GM23338 (cell line): ENCODE data around the gene ERBB4. TPM values are rescaled to one million over a fixed set of nuclear protein-coding genes. Genes with fewer than 3 reads are reported as not detected.

Source experiments
- ATAC-seq: fragments of 200-7000 bp; cut with Tn5 transposase; 3 replicates; pipeline ENCODE4 v1.9.1; 2020
- DNase-seq: peaks from one replicate; pipeline ENCODE4 v3.0.0-alpha.2; 2015; ENCODE audit warnings: low spot score
- H2AFZ ChIP-seq: fragments of 200-600 bp; sonication (generic); 2 replicates; pipeline ENCODE4 v1.8.0; 2016; ENCODE audit warnings: antibody characterized with exemption, mild to moderate bottlenecking, moderate library complexity
- H3F3A ChIP-seq: fragments of 200-600 bp; sonication (generic); replicated peaks from 2 replicates; pipeline ENCODE4 v1.8.0; 2017; ENCODE audit warnings: antibody characterized with exemption, mixed run types, low read depth
- H3K27ac ChIP-seq: fragments of 200-600 bp; sonication (generic); 2 replicates; pipeline ENCODE4 v1.6.1; 2016; ENCODE audit warnings: low read depth
- H3K27me3 ChIP-seq: fragments of 200-600 bp; sonication (generic); 2 replicates; pipeline ENCODE4 v1.8.0; 2016; ENCODE audit warnings: mild to moderate bottlenecking, mixed run types, moderate library complexity; ENCODE audit not compliant: insufficient read depth
- H3K36me3 ChIP-seq: fragments of 200-600 bp; sonication (generic); 2 replicates; pipeline ENCODE4 v1.8.0; 2016; ENCODE audit warnings: mild to moderate bottlenecking; ENCODE audit not compliant: insufficient read depth
- H3K4me1 ChIP-seq: fragments of 200-600 bp; sonication (generic); 2 replicates; pipeline ENCODE4 v1.8.0; 2016; ENCODE audit warnings: mild to moderate bottlenecking, moderate library complexity; ENCODE audit not compliant: insufficient read depth
- H3K4me2 ChIP-seq: fragments of 200-600 bp; sonication (generic); 2 replicates; pipeline ENCODE4 v1.7.1; 2017; ENCODE audit warnings: mixed run types
- H3K4me3 ChIP-seq: fragments of 200-600 bp; sonication (generic); 2 replicates; pipeline ENCODE4 v1.6.1; 2016; ENCODE audit warnings: mixed run types
- H3K79me2 ChIP-seq: fragments of 200-600 bp; sonication (generic); replicated peaks from 2 replicates; pipeline ENCODE4 v1.8.0; 2017; ENCODE audit warnings: mild to moderate bottlenecking; ENCODE audit not compliant: insufficient read depth
- H3K9me2 ChIP-seq: fragments of 200-600 bp; sonication (generic); 2 replicates; pipeline ENCODE4 v1.8.0; 2017; ENCODE audit not compliant: insufficient read depth
- H4K20me1 ChIP-seq: fragments of 200-600 bp; sonication (generic); replicated peaks from 2 replicates; pipeline ENCODE4 v1.8.0; 2017; ENCODE audit warnings: mild to moderate bottlenecking; ENCODE audit not compliant: insufficient read depth
- H3K27ac Mint-ChIP-seq: 2 replicates; pipeline ENCODE4 v1.8.0; 2020; ENCODE audit warnings: inconsistent platforms, mild to moderate bottlenecking, moderate library complexity, mixed read lengths
- H3K27me3 Mint-ChIP-seq: 3 replicates; pipeline ENCODE4 v1.8.0; 2022; ENCODE audit warnings: low read depth, mild to moderate bottlenecking, moderate library complexity, mixed read lengths, inconsistent platforms; ENCODE audit not compliant: insufficient read depth, poor library complexity
- H3K36me3 Mint-ChIP-seq: 3 replicates; pipeline ENCODE4 v1.8.0; 2021; ENCODE audit warnings: low read depth, mild to moderate bottlenecking, inconsistent platforms, moderate library complexity, mixed read lengths
- H3K4me1 Mint-ChIP-seq: 3 replicates; pipeline ENCODE4 v1.8.0; 2020; ENCODE audit warnings: mild to moderate bottlenecking, inconsistent platforms, mixed read lengths
- H3K4me3 Mint-ChIP-seq: 3 replicates; pipeline ENCODE4 v1.8.0; 2021; ENCODE audit warnings: moderate library complexity, mild to moderate bottlenecking, inconsistent platforms, mixed read lengths
- H3K9me3 Mint-ChIP-seq: 3 replicates; pipeline ENCODE4 v1.8.0; 2020; ENCODE audit warnings: moderate library complexity, mild to moderate bottlenecking, inconsistent platforms, mixed read lengths
- CREB1 ChIP-seq: fragments of 250-450 bp; sonication (Bioruptor Pico); IDR thresholded peaks from 2 replicates; pipeline ENCODE4 v1.5.0; 2020; ENCODE audit warnings: low read depth, mild to moderate bottlenecking, moderate library complexity
- EZH2phosphoT487 ChIP-seq: fragments of 200-600 bp; sonication (generic); IDR thresholded peaks from one replicate; pipeline ENCODE4 v1.8.1; 2018; ENCODE audit warnings: antibody characterized with exemption; ENCODE audit not compliant: unreplicated experiment
- STAT1 ChIP-seq: IDR thresholded peaks from one replicate; pipeline ENCODE4 v1.6.1; 2016; ENCODE audit warnings: antibody characterized with exemption; ENCODE audit not compliant: unreplicated experiment
- polyA plus RNA-seq: library from polyadenylated mRNA; unstranded; fragments of >200 nt; fragmentation: Nextera tagmentation; extraction: Ambion mirVana; gene quantifications from 2 replicates; pipeline ENCODE4 v1.2.1, GENCODE V29; 2016
- total RNA-seq: library from RNA; depleted of rRNA; stranded (reverse); fragments of >200 nt; shearing (Covaris generic); gene quantifications from 2 replicates; pipeline ENCODE4 v1.2.3, GENCODE V29; 2014
- TF ChIP-seq, protein P1 (sequence below), 2 experiments: fragments of 200-600 bp in 1 of 2; sonication (generic) in 1 of 2; conservative IDR thresholded peaks; 2 replicates each; pipeline versions ENCODE4 v1.5.1 to v1.6.1; 2016 to 2017; ENCODE audit warnings: antibody characterized with exemption in 2 of 2, low read depth in 2 of 2, mild to moderate bottlenecking in 2 of 2, moderate library complexity in 1 of 2
- TF ChIP-seq, protein P2 (sequence below): fragments of 250-450 bp; sonication (Bioruptor Pico); IDR thresholded peaks from 2 replicates; pipeline ENCODE4 v1.5.0; 2020; ENCODE audit warnings: mild to moderate bottlenecking, moderate library complexity
- TF ChIP-seq, protein P3 (sequence below): IDR thresholded peaks from one replicate; pipeline ENCODE4 v1.6.1; 2018; ENCODE audit warnings: antibody characterized with exemption; ENCODE audit not compliant: unreplicated experiment
- TF ChIP-seq, protein P4 (sequence below): IDR thresholded peaks from 2 replicates; pipeline ENCODE4 v1.6.1; 2016; ENCODE audit warnings: antibody characterized with exemption

The ERBB4 gene
- total and polyA plus RNA-seq, 2 experiments from 2014 or later = 0.73 to 1.1 TPM

DNA sequence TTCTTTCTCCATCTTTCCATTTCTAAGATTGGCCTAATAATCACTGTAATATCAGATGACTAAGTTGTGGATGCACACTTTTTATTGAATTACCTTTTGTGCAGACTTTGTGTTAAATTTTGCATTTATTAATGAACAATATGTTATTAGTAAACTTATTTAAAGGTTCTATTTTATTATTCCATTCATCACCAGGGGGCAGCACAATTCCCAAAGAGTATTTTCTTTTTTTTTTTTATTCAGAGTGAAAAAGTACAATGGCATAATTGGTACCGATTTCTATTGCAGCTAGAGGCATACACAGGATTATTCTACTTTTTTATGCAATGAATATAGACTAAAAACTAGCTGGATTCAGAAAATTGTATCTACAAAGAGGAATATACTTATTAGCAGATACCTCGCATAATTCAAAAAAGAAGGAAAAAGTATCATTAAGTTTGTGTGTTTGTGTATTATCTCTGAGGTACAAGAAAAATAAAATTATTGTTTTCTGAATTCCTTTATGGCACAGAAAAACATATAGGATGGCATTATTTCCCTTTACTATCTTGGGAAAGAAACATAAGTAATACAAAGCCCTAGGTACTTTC lies 390.6 kb downstream of the ERBB4 start:
- ATAC-seq (no peak), DNase-seq (peak; percentile 25)
- peaks cover 3% of the 10 kb centered on the region; the same call in 1 of the 3 replicates for H3K9me3 Mint-ChIP-seq
- no peaks in the 10 kb centered on the region for H3K4me1 ChIP-seq
- no peak overlapping the region for H2AFZ ChIP-seq
- H3K27me3 ChIP-seq = no peaks in the 10 kb centered on the region
- no peaks in the 10 kb centered on the region for H3K36me3 Mint-ChIP-seq
- H3K27ac ChIP-seq = no peak overlapping the region
- no peaks in the 10 kb centered on the region for H3K27me3 Mint-ChIP-seq
- H3K9me2 ChIP-seq = no peaks in the 10 kb centered on the region
- H3K27ac Mint-ChIP-seq = no peak overlapping the region
- TF ChIP-seq, protein P1, sequence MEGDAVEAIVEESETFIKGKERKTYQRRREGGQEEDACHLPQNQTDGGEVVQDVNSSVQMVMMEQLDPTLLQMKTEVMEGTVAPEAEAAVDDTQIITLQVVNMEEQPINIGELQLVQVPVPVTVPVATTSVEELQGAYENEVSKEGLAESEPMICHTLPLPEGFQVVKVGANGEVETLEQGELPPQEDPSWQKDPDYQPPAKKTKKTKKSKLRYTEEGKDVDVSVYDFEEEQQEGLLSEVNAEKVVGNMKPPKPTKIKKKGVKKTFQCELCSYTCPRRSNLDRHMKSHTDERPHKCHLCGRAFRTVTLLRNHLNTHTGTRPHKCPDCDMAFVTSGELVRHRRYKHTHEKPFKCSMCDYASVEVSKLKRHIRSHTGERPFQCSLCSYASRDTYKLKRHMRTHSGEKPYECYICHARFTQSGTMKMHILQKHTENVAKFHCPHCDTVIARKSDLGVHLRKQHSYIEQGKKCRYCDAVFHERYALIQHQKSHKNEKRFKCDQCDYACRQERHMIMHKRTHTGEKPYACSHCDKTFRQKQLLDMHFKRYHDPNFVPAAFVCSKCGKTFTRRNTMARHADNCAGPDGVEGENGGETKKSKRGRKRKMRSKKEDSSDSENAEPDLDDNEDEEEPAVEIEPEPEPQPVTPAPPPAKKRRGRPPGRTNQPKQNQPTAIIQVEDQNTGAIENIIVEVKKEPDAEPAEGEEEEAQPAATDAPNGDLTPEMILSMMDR (conservative IDR thresholded peaks at IDR 0.05; ENCODE audit: low read depth in 2 of 2) = peak in 1 of 2 experiments; percentile 68; a peak in 3 of 4 replicates
- TF ChIP-seq EZH2phosphoT487 (no peak), CREB1 (CRISPR knock-in tag) (no peak), STAT1 (no peak)
- TF ChIP-seq, protein P2, sequence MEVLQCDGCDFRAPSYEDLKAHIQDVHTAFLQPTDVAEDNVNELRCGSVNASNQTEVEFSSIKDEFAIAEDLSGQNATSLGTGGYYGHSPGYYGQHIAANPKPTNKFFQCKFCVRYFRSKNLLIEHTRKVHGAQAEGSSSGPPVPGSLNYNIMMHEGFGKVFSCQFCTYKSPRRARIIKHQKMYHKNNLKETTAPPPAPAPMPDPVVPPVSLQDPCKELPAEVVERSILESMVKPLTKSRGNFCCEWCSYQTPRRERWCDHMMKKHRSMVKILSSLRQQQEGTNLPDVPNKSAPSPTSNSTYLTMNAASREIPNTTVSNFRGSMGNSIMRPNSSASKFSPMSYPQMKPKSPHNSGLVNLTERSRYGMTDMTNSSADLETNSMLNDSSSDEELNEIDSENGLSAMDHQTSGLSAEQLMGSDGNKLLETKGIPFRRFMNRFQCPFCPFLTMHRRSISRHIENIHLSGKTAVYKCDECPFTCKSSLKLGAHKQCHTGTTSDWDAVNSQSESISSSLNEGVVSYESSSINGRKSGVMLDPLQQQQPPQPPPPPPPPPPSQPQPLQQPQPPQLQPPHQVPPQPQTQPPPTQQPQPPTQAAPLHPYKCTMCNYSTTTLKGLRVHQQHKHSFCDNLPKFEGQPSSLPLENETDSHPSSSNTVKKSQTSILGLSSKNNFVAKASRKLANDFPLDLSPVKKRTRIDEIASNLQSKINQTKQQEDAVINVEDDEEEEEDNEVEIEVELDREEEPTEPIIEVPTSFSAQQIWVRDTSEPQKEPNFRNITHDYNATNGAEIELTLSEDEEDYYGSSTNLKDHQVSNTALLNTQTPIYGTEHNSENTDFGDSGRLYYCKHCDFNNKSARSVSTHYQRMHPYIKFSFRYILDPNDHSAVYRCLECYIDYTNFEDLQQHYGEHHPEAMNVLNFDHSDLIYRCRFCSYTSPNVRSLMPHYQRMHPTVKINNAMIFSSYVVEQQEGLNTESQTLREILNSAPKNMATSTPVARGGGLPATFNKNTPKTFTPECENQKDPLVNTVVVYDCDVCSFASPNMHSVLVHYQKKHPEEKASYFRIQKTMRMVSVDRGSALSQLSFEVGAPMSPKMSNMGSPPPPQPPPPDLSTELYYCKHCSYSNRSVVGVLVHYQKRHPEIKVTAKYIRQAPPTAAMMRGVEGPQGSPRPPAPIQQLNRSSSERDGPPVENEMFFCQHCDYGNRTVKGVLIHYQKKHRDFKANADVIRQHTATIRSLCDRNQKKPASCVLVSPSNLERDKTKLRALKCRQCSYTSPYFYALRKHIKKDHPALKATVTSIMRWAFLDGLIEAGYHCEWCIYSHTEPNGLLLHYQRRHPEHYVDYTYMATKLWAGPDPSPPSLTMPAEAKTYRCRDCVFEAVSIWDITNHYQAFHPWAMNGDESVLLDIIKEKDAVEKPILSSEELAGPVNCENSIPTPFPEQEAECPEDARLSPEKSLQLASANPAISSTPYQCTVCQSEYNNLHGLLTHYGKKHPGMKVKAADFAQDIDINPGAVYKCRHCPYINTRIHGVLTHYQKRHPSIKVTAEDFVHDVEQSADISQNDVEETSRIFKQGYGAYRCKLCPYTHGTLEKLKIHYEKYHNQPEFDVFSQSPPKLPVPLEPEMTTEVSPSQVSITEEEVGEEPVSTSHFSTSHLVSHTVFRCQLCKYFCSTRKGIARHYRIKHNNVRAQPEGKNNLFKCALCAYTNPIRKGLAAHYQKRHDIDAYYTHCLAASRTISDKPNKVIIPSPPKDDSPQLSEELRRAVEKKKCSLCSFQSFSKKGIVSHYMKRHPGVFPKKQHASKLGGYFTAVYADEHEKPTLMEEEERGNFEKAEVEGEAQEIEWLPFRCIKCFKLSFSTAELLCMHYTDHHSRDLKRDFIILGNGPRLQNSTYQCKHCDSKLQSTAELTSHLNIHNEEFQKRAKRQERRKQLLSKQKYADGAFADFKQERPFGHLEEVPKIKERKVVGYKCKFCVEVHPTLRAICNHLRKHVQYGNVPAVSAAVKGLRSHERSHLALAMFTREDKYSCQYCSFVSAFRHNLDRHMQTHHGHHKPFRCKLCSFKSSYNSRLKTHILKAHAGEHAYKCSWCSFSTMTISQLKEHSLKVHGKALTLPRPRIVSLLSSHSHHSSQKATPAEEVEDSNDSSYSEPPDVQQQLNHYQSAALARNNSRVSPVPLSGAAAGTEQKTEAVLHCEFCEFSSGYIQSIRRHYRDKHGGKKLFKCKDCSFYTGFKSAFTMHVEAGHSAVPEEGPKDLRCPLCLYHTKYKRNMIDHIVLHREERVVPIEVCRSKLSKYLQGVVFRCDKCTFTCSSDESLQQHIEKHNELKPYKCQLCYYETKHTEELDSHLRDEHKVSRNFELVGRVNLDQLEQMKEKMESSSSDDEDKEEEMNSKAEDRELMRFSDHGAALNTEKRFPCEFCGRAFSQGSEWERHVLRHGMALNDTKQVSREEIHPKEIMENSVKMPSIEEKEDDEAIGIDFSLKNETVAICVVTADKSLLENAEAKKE (CRISPR knock-in tag) = no peak
- TF ChIP-seq, protein P3, sequence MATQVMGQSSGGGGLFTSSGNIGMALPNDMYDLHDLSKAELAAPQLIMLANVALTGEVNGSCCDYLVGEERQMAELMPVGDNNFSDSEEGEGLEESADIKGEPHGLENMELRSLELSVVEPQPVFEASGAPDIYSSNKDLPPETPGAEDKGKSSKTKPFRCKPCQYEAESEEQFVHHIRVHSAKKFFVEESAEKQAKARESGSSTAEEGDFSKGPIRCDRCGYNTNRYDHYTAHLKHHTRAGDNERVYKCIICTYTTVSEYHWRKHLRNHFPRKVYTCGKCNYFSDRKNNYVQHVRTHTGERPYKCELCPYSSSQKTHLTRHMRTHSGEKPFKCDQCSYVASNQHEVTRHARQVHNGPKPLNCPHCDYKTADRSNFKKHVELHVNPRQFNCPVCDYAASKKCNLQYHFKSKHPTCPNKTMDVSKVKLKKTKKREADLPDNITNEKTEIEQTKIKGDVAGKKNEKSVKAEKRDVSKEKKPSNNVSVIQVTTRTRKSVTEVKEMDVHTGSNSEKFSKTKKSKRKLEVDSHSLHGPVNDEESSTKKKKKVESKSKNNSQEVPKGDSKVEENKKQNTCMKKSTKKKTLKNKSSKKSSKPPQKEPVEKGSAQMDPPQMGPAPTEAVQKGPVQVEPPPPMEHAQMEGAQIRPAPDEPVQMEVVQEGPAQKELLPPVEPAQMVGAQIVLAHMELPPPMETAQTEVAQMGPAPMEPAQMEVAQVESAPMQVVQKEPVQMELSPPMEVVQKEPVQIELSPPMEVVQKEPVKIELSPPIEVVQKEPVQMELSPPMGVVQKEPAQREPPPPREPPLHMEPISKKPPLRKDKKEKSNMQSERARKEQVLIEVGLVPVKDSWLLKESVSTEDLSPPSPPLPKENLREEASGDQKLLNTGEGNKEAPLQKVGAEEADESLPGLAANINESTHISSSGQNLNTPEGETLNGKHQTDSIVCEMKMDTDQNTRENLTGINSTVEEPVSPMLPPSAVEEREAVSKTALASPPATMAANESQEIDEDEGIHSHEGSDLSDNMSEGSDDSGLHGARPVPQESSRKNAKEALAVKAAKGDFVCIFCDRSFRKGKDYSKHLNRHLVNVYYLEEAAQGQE = no peak
- TF ChIP-seq, protein P4, sequence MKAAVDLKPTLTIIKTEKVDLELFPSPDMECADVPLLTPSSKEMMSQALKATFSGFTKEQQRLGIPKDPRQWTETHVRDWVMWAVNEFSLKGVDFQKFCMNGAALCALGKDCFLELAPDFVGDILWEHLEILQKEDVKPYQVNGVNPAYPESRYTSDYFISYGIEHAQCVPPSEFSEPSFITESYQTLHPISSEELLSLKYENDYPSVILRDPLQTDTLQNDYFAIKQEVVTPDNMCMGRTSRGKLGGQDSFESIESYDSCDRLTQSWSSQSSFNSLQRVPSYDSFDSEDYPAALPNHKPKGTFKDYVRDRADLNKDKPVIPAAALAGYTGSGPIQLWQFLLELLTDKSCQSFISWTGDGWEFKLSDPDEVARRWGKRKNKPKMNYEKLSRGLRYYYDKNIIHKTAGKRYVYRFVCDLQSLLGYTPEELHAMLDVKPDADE = no peak
- no peaks in the 10 kb centered on the region for H3K4me1 Mint-ChIP-seq
- H3K4me3 ChIP-seq = no peak overlapping the region
- no peaks in the 10 kb centered on the region for H3K36me3 ChIP-seq
- H4K20me1 ChIP-seq = no peaks in the 10 kb centered on the region
- no peak overlapping the region for H3K4me2 ChIP-seq
- H3K79me2 ChIP-seq = no peaks in the 10 kb centered on the region
- no peaks in the 10 kb centered on the region for H3F3A ChIP-seq
- no peak overlapping the region for H3K4me3 Mint-ChIP-seq
